Adipocyte (in vitro differentiated cells): ENCODE measurements around the gene WNT9A.

Source experiments
- DNase-seq: peaks from one replicate; pipeline ENCODE4 v3.0.0-alpha.2; 2015; ENCODE audit warnings: low read depth
- H3K27me3 ChIP-seq: replicated peaks from 2 replicates; pipeline ENCODE4 v1.7.0; 2013; ENCODE audit warnings: mild to moderate bottlenecking, low read length, moderate library complexity; ENCODE audit not compliant: control insufficient read depth, insufficient read depth
- H3K36me3 ChIP-seq: 2 replicates; pipeline ENCODE4 v1.7.0; 2013; ENCODE audit warnings: low read length, mild to moderate bottlenecking, moderate library complexity; ENCODE audit not compliant: control insufficient read depth, insufficient read depth, severe bottlenecking
- H3K4me1 ChIP-seq: 2 replicates; pipeline ENCODE4 v1.7.0; 2013; ENCODE audit warnings: mild to moderate bottlenecking, low read length, moderate library complexity; ENCODE audit not compliant: control insufficient read depth, insufficient read depth
- H3K4me3 ChIP-seq: 2 replicates; pipeline ENCODE4 v1.7.0; 2013; ENCODE audit warnings: mild to moderate bottlenecking, low read length, moderate library complexity
- H3K9ac ChIP-seq: 2 replicates; pipeline ENCODE4 v1.7.0; 2013; ENCODE audit warnings: mild to moderate bottlenecking, low read length, moderate library complexity
- H3K9me3 ChIP-seq: 2 replicates; pipeline ENCODE4 v1.7.0; 2013; ENCODE audit warnings: mild to moderate bottlenecking, low read length, moderate library complexity; ENCODE audit not compliant: control insufficient read depth

The WNT9A gene

DNA sequence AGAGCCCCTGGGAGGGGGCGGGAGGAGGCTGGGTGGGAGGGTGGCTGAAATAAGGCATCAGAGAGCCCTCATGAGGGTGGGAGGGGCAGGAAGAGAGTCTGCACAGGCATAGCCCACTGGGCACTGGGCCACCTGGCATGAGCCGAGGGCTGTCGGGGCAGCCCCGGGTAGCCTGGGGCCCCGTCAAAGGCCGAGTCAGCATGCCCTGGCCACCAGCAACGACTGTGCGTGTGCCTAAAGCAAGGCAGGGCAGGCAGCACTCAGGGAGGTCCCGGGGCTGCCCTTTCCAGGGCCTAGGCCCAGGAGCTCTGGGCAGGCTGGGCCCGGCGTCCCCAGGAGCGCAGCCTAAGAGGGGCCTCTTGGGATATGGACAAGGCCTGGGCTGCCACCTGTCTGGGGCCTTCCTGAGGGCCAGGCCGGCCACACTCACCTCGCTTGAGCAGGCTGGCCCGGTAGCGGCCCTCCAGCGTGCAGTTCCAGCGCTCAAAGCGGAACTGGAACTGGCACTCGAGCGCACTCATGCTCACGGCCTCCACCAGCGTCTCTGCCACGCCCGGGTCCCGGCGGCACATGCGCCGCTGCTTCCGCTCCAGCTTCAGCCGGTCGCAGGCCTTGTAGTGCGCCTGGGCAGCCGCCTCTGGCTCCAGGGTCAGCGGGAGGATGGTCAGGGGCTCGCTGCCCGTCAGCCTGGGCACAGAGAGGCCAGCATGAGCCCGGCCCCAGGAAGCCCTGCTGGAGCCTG, 22.7 kb downstream of the WNT9A start:
- no peaks in the 10 kb centered on the region for H3K9me3 ChIP-seq
- H3K9ac ChIP-seq = no peak overlapping the region
- H3K36me3 ChIP-seq = no peaks in the 10 kb centered on the region
- no peak overlapping the region for H3K4me3 ChIP-seq
- DNase-seq = no peak
- H3K4me1 ChIP-seq = no peaks in the 10 kb centered on the region
- H3K27me3 ChIP-seq = no peaks in the 10 kb centered on the region

DNA sequence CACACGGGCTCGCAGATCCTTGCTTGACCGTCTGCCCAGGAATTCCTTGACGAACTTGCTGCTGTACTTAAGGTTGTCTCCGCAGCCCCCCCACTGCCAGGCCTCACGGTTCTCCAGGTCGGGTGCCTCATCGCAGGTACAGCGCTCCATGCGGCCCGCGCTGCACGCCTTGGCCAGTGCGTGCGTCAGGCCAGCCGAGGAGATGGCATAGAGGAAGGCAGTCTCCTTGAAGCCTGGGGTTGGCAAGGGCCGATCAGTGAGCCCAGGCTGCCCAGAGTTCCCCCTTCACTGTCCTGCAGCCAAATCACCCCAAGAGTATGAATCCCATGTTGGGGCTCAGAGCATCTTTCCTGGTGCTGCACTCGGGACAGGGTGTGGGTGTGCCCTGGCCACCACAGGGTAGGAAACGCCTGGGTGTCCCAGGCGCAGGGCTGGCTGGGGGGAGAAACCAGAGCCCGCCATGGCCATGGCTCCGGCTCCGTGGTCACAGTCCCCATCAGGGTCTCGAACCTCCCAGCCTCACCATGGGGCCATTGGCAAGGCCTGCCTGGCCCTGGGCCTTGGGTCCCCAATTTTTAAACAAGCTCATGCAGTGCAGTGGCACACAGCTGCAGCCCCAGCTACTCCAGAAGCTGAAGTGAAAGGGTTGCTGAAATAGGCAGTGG, 23.4 kb downstream of the WNT9A start:
- Histone ChIP-seq H3K4me3 (no peak overlapping the region), H3K9me3 (no peaks in the 10 kb centered on the region), H3K36me3 (no peaks in the 10 kb centered on the region), H3K27me3 (no peaks in the 10 kb centered on the region), H3K9ac (no peak overlapping the region), H3K4me1 (no peaks in the 10 kb centered on the region)
- no peak for DNase-seq

DNA sequence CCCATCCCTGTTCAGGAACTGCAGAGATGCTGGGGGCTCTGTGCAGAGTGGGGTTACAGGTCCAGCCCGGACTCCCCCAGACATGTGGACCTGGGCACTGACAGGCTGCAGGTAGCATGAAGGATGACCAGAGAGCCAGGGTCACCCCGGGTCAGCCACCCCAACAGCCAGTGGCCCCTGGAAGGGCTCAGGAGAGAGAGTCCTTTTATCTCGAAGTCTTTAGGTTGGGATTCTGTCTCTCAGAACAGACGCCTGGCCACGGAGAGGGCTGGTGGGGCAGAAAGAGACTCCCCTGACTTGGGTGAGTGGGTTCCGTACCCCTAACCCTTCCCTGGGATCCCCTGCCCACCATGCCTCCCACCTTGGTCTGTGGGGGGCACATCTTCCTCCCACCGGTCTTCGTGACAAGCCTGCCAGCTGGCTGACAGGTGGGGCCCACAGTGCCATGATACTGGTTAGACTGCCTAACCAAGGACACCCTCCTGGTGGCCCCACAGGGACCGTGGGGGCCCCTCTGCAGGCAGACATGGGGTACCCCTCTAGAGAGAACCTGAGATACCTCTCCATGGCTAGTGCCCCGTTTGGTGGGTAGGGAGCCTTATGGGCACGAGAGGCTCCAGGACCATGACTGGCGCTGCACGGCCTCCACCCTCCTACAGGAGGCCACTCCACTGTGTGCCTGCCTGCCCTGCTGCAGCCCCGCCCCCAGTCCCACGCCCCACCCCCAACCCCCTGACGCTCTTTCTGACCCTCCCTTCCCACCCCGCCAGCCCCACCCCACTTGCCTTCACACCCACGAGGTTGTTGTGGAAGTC, 24.2 kb downstream of the WNT9A start:
- H3K27me3 ChIP-seq = no peaks in the 10 kb centered on the region
- no peak overlapping the region for H3K9ac ChIP-seq
- H3K4me1 ChIP-seq = no peaks in the 10 kb centered on the region
- H3K9me3 ChIP-seq = no peaks in the 10 kb centered on the region
- H3K36me3 ChIP-seq = no peaks in the 10 kb centered on the region
- no peak for DNase-seq
- no peak overlapping the region for H3K4me3 ChIP-seq

DNA sequence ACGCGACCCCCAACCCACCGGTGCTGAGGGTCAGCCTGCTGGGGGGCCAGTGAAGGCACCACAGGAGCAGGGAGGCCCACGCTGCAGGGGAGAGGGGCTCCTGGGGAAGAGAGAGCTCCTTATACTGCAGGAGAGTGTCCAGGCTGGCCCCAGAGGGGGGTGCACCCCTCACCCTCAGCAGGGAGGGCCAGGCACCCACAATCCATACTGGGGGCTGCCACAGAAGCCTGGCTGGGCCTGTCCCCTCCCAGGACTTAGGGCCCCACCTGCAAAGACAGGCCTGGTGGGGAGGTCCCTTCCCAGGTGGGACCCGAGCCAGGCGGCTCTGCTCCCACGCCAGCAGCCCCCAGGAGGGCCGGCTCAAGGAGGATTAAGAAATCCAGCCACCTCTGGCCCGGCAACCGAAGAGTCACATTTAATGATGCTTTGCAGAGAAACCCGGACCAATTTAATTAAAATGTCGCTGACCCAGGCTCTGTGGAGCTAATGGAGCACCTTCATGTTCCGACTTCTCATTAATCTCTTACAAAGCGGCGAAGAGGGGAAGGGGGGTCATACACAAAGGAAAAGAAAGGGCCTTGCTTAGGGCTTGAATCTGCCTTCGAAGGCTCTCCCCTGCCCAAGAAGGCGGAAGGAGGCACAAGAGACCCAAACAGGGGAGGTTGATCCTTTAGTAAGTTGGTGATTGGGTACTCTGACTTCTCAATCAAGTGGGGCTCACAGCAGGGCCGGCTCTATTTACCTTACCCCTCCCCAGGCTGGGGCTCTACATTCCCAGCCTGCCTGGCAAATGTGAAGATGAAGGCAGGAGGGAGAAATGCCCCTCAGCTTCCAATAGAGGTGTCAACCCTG, 25.0 kb downstream of the WNT9A start:
- no peaks in the 10 kb centered on the region for H3K27me3 ChIP-seq
- no peaks in the 10 kb centered on the region for H3K36me3 ChIP-seq
- no peak overlapping the region for H3K9ac ChIP-seq
- no peaks in the 10 kb centered on the region for H3K9me3 ChIP-seq
- H3K4me1 ChIP-seq = no peaks in the 10 kb centered on the region
- no peak for DNase-seq
- no peak overlapping the region for H3K4me3 ChIP-seq

DNA sequence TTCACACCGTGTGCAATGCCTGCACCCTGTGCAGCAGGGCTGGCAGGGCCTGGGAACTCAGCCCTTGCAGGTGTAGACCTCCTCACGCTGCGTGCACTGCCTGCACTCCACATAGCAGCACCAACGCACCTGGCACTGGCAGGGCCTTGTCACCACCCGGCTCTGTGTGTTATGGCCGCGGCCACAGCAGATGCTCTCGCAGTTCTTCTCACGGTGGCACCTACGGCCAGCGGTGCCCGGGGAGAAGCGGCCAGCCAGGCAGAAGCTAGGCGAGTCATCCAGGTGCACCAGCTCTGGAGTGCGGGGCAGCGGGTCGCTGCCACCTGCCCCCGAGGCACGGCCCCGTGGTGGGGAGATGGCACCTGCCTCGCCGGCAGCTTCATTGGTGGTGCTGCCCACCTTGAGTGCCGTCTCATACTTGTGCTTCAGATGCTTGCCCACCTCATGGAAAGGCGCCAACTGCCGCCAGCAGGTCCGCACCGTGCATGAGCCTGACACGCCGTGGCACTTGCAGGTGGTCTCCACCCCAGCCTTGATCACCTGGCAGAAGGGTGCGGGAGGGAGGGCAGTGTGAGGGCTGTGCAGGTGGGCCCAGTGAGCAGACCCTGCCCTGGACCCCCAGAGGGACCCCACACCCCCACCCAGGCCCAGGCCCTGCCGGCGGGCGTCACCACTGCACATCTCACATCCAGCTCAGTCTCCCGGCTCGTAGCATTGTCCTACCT, 26.1 kb downstream of the WNT9A start:
- H3K36me3 ChIP-seq = no peaks in the 10 kb centered on the region
- H3K4me3 ChIP-seq = no peak overlapping the region
- DNase-seq = no peak
- no peak overlapping the region for H3K9ac ChIP-seq
- no peaks in the 10 kb centered on the region for H3K27me3 ChIP-seq
- H3K4me1 ChIP-seq = no peaks in the 10 kb centered on the region
- no peaks in the 10 kb centered on the region for H3K9me3 ChIP-seq

DNA sequence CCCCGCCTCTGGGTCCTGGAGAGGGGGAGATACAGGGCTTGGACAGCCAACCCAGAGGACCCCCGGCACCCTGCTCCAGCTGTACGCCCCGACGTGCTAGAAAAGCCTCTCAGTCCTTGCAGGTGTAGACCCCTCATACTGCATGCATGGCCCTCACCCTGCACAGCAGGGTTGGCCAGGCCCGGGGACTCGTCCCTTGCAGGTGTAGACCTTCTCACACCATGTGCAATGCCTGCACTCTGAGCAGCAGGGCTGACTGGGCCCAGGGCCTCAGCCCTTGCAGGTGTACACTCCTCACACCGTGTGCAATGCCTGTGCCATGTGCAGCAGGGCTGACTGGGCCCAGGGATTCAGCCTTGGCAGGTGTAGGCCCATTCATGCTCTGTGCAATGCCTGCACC, 26.8 kb downstream of the WNT9A start:
- no peaks in the 10 kb centered on the region for H3K27me3 ChIP-seq
- H3K9ac ChIP-seq = no peak overlapping the region
- H3K9me3 ChIP-seq = no peaks in the 10 kb centered on the region
- no peaks in the 10 kb centered on the region for H3K36me3 ChIP-seq
- H3K4me3 ChIP-seq = no peak overlapping the region
- no peak for DNase-seq
- no peaks in the 10 kb centered on the region for H3K4me1 ChIP-seq

DNA sequence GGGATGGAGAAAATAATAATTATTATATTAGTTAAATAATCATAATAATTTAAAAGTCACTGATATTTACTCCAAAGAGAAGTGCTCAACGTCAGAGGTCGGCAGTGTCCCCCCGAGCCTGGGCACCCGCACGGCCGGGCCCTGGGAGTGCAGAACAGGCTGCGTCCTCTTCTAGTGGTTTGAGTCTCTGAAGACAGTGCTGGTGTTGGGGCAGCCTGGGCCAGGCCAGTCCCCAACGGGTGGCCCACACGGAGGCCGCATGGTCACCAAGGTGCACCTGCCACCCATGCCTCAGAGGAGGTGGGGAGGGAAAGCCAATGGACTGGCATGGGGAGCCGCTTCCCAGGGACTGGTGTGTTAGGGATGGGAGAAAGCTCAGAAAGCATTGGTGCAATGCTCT, 27.3 kb downstream of the WNT9A start:
- DNase-seq = no peak
- H3K4me3 ChIP-seq = no peak overlapping the region
- no peaks in the 10 kb centered on the region for H3K4me1 ChIP-seq

DNA sequence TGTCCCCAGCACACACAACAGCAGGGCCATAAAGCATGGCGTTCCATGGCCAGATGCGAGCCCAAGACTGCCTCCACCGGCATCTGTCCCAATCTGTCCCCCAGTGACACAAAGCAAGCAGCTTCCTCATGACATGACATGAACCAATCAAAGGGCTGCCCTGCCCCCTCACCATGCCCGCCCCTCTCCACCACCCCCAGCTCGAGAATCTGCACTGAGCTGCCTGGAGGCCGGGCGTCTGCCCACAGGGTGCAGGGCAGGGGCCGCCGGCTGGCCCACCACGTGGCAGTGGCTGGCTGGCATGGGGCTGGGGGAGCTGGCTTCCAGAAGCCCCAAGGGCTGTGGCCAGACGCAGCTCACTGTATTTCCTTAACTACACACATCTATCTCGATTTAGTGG, 27.8 kb downstream of the WNT9A start:
- no peaks in the 10 kb centered on the region for H3K9me3 ChIP-seq
- H3K4me3 ChIP-seq = no peak overlapping the region
- no peaks in the 10 kb centered on the region for H3K36me3 ChIP-seq
- no peak for DNase-seq
- no peak overlapping the region for H3K9ac ChIP-seq
- H3K27me3 ChIP-seq = peaks cover 5% of the 10 kb centered on the region
- H3K4me1 ChIP-seq = no peaks in the 10 kb centered on the region

More for the DNA sequence above, 27.3 kb downstream of the WNT9A start:
- Histone ChIP-seq H3K27me3 (no peaks in the 10 kb centered on the region), H3K9ac (no peak overlapping the region), H3K9me3 (no peaks in the 10 kb centered on the region), H3K36me3 (no peaks in the 10 kb centered on the region)

DNA sequence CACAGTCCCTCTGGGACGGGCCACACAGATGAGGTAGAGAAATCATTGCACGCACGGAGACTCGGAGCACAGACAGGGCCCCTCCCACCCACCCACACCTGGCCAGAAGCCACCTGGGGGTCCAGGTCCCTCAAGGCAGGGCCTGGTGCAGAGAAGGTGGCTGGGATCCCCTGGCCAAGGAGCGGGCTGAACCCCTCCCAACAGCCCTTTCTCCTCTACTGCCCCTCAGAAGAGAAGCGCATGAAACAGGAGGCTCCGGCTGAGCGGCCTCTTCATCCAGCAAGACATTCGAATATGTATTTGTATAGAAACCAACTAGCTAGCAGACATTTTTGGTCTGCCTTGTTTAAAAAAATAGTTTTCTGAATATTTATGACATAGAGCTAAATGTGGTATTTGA, 29.0 kb downstream of the WNT9A start:
- Histone ChIP-seq H3K36me3 (no peaks in the 10 kb centered on the region), H3K27me3 (peaks cover 5% of the 10 kb centered on the region), H3K4me1 (no peaks in the 10 kb centered on the region), H3K9ac (no peak overlapping the region), H3K9me3 (no peaks in the 10 kb centered on the region), H3K4me3 (no peak overlapping the region)
- DNase-seq = no peak

DNA sequence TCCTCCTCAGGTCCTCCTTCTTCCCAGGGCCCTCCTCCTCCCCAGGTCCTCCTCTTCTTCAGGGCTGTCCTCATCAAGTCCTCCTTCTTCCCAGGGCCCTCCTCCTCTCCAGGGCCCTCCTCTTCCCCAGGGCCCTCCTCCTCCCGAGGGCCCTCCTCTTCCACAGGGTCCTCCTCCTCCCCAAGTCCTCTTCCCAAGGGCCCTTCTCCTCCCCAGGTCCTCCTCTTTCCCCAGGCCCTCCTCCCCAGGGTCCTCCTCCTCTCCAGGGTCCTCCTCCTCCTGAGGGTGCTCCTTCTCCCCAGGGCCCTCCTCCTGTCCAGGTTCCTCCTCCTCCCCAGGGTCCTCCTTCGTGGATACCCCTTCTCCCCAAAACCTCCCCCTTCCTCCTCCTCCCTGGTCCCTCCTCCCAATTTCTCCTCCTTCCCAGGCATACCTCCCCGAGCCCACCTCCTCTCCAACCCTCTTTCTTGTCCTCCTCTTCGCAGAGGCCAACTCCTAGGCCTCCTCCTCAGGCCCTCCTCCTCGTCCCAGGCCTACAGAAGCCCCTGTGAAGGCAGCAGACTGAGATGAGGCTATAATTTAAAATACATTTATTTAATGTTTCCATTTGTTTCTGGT, 29.5 kb downstream of the WNT9A start:
- no peaks in the 10 kb centered on the region for H3K9me3 ChIP-seq
- H3K9ac ChIP-seq = no peak overlapping the region
- DNase-seq = no peak
- H3K4me3 ChIP-seq = no peak overlapping the region
- no peaks in the 10 kb centered on the region for H3K36me3 ChIP-seq
- H3K4me1 ChIP-seq = no peaks in the 10 kb centered on the region
- H3K27me3 ChIP-seq = peaks cover 5% of the 10 kb centered on the region
